HCT116 (cell line): ENCODE results near the gene ENTPD5.

Experiments
- ATF3 ChIP-seq: IDR thresholded peaks from 2 replicates; pipeline ENCODE4 v1.6.1; 2012
- CBX3 ChIP-seq: IDR thresholded peaks from 2 replicates; pipeline ENCODE4 v1.6.1; 2012; ENCODE audit warnings: low read depth
- CTCF ChIP-seq, 3 experiments: fragments of 200-600 bp in 1 of 3; sonication (generic) in 1 of 3; IDR thresholded peaks in 2 of 3; conservative IDR thresholded peaks in 1 of 3; 2 replicates each; pipeline ENCODE4 v1.5.1; 2012 to 2017; ENCODE audit warnings: low read depth in 2 of 3, low read length in 2 of 3, antibody characterized with exemption in 1 of 3, borderline replicate concordance in 1 of 3, control low read depth in 1 of 3, mild to moderate bottlenecking in 1 of 3, mixed read lengths in 1 of 3, mixed run types in 1 of 3, moderate library complexity in 1 of 3; ENCODE audit not compliant: insufficient read depth in 1 of 3
- EGR1 ChIP-seq: IDR thresholded peaks from 2 replicates; pipeline ENCODE4 v1.6.1; 2012; ENCODE audit warnings: low read depth
- EZH2 ChIP-seq: fragments of 200-600 bp; sonication (generic); IDR thresholded peaks from 2 replicates; pipeline ENCODE4 v1.6.1; 2017; ENCODE audit warnings: antibody characterized with exemption, mixed run types
- JUND ChIP-seq: IDR thresholded peaks from 2 replicates; pipeline ENCODE4 v1.6.1; 2012
- POLR2A ChIP-seq: IDR thresholded peaks from 2 replicates; pipeline ENCODE4 v1.7.0; 2011; ENCODE audit warnings: borderline replicate concordance; ENCODE audit not compliant: insufficient read depth, insufficient read length; ENCODE audit errors: extremely low read depth
- POLR2AphosphoS5 ChIP-seq: IDR thresholded peaks from 2 replicates; pipeline ENCODE4 v1.6.1; 2011; ENCODE audit warnings: mild to moderate bottlenecking, low read depth, low read length, moderate library complexity
- REST ChIP-seq: IDR thresholded peaks from 2 replicates; pipeline ENCODE4 v1.6.1; 2012; ENCODE audit warnings: low read depth
- SIN3A ChIP-seq: IDR thresholded peaks from 2 replicates; pipeline ENCODE4 v1.6.1; 2012; ENCODE audit warnings: low read depth
- SP1 ChIP-seq: IDR thresholded peaks from 2 replicates; pipeline ENCODE4 v1.6.1; 2012; ENCODE audit warnings: low read depth
- TCF7L2 ChIP-seq: IDR thresholded peaks from 2 replicates; pipeline ENCODE4 v1.7.0; 2011; ENCODE audit warnings: borderline replicate concordance, inconsistent platforms; ENCODE audit not compliant: insufficient read depth, insufficient read length; ENCODE audit errors: extremely low read depth

GRCh38 chr14:74049876-74050495 is 30.9 kb upstream of the ENTPD5 start:
- no peak for TF ChIP-seq CTCF (IDR thresholded peaks at IDR 0.05 in 2 of 3, conservative IDR thresholded peaks at IDR 0.05 in 1 of 3; ENCODE audit: borderline replicate concordance in 1 of 3, insufficient read depth in 1 of 3, low read depth in 2 of 3, low read length in 2 of 3)
- no peak for TF ChIP-seq POLR2A
- no peak for TF ChIP-seq TCF7L2
- no peak for TF ChIP-seq EGR1
- no peak for TF ChIP-seq SP1
- no peak for TF ChIP-seq POLR2AphosphoS5
- no peak for TF ChIP-seq ATF3
- TF ChIP-seq REST = no peak
- no peak for TF ChIP-seq JUND
- no peak for TF ChIP-seq SIN3A
- no peak for TF ChIP-seq CBX3
- no peak for TF ChIP-seq EZH2
